Measurements from ENCODE around the gene COL13A1.
A peak's percentile ranks its signal among the peaks of the same experiment; 100 is the strongest.

COL13A1 gene

GRCh38 chr10:69801434-69802315, at the start of gene COL13A1:
Gene COL13A1, plus strand, starts transcription at chr10:69801906. Its CDS starts 518 bp downstream, at chr10:69802424.
- DNase-seq (ENCODE audit: low spot score) (peak; percentile 55), FAIRE-seq (no peak)

GRCh38 chr10:69752479-69752878, 49.2 kb upstream of the COL13A1 start:
- FAIRE-seq: no peak

GRCh38 chr10:69756279-69756678, 45.4 kb upstream of the COL13A1 start:
- no peak for FAIRE-seq
- DNase-seq (ENCODE audit: low spot score): no peak

More at GRCh38 chr10:69752479-69752878, 49.2 kb upstream of the COL13A1 start:
- DNase-seq (ENCODE audit: low spot score): no peak

- DNase-seq (ENCODE audit: low spot score) (no peak), FAIRE-seq (no peak)
These were observed 44.5 kb upstream of the COL13A1 start for GRCh38 chr10:69757206-69757552.

GRCh38 chr10:69757553-69758309, 44.0 kb upstream of the COL13A1 start:
- DNase-seq (ENCODE audit: low spot score) (peak; percentile 39), FAIRE-seq (no peak)

- FAIRE-seq: no peak
These were observed 43.4 kb upstream of the COL13A1 start for GRCh38 chr10:69758310-69758728.

GRCh38 chr10:69759641-69760040, 42.1 kb upstream of the COL13A1 start:
- FAIRE-seq: no peak
- no peak for DNase-seq (ENCODE audit: low spot score)

More at GRCh38 chr10:69758310-69758728, 43.4 kb upstream of the COL13A1 start:
- DNase-seq (ENCODE audit: low spot score): no peak

GRCh38 chr10:69760072-69760471, 41.6 kb upstream of the COL13A1 start:
- no peak for DNase-seq (ENCODE audit: low spot score)
- FAIRE-seq: no peak

- DNase-seq (ENCODE audit: low spot score) (no peak), FAIRE-seq (no peak)
These were observed 40.4 kb upstream of the COL13A1 start for GRCh38 chr10:69761320-69761719.

GRCh38 chr10:69766161-69766910, 35.4 kb upstream of the COL13A1 start:
- FAIRE-seq: no peak
- DNase-seq (ENCODE audit: low spot score): no peak

GRCh38 chr10:69767793-69768192, 33.9 kb upstream of the COL13A1 start:
- DNase-seq (ENCODE audit: low spot score) (no peak), FAIRE-seq (no peak)

- DNase-seq (ENCODE audit: low spot score): peak; percentile 20
- FAIRE-seq: no peak
These were observed 33.3 kb upstream of the COL13A1 start for GRCh38 chr10:69768386-69768785.

GRCh38 chr10:69769395-69769992, 32.2 kb upstream of the COL13A1 start:
- peak; percentile 98 for DNase-seq (ENCODE audit: low spot score)
- FAIRE-seq: peak; percentile 97

GRCh38 chr10:69772933-69773704, 28.6 kb upstream of the COL13A1 start:
- DNase-seq (ENCODE audit: low spot score) (no peak), FAIRE-seq (no peak)

- no peak for DNase-seq (ENCODE audit: low spot score)
- no peak for FAIRE-seq
These were observed 27.1 kb upstream of the COL13A1 start for GRCh38 chr10:69774596-69774995.

- FAIRE-seq: no peak
These were observed 21.6 kb upstream of the COL13A1 start for GRCh38 chr10:69780077-69780476.

GRCh38 chr10:69781576-69781975, 20.1 kb upstream of the COL13A1 start:
- DNase-seq (ENCODE audit: low spot score): no peak
- no peak for FAIRE-seq

More at GRCh38 chr10:69780077-69780476, 21.6 kb upstream of the COL13A1 start:
- no peak for DNase-seq (ENCODE audit: low spot score)

GRCh38 chr10:69783515-69783914, 18.2 kb upstream of the COL13A1 start:
- FAIRE-seq (no peak), DNase-seq (ENCODE audit: low spot score) (no peak)

- FAIRE-seq (no peak), DNase-seq (ENCODE audit: low spot score) (peak; percentile 31)
These were observed 14.9 kb upstream of the COL13A1 start for GRCh38 chr10:69786791-69787190.

- FAIRE-seq (no peak), DNase-seq (ENCODE audit: low spot score) (no peak)
These were observed 14.0 kb upstream of the COL13A1 start for GRCh38 chr10:69787681-69788080.

Measured in RCC 7860 (cell line).